Large intestine (tissue), 3 donors: Measurements from ENCODE around the gene NFIB. TPM values are rescaled to one million over a fixed set of nuclear protein-coding genes. Genes with fewer than 3 reads are reported as not detected.

Experiments
- DNase-seq, 2 donors: peaks; one replicate each; pipeline versions ENCODE4 v3.0.0 to v3.0.0-alpha.2; 2013
- H3K27ac ChIP-seq: one replicate; pipeline ENCODE4 v1.5.1; 2013; ENCODE audit warnings: low read length
- H3K27me3 ChIP-seq: 2 replicates; pipeline ENCODE4 v1.6.1; 2013; ENCODE audit warnings: low read length; ENCODE audit not compliant: control insufficient read depth, insufficient read depth
- H3K36me3 ChIP-seq: 2 replicates; pipeline ENCODE4 v1.6.1; 2013; ENCODE audit warnings: low read length; ENCODE audit not compliant: control insufficient read depth, insufficient read depth
- H3K4me1 ChIP-seq: one replicate; pipeline ENCODE4 v1.6.1; 2013; ENCODE audit warnings: low read length; ENCODE audit not compliant: control insufficient read depth, insufficient read depth
- H3K4me3 ChIP-seq: one replicate; pipeline ENCODE4 v1.5.1; 2013; ENCODE audit warnings: low read length
- H3K9me3 ChIP-seq: one replicate; pipeline ENCODE4 v1.6.1; 2013; ENCODE audit warnings: mild to moderate bottlenecking, low read depth, low read length, moderate library complexity; ENCODE audit not compliant: control insufficient read depth
- WGBS: methylation state at CpG from one replicate; pipeline ENCODE4 v1.1.5; 2013; ENCODE audit warnings: low lambda C conversion rate; ENCODE audit not compliant: insufficient coverage; 5-methylcytosine and 5-hydroxymethylcytosine counted together
- polyA plus RNA-seq: library from polyadenylated mRNA; unstranded; fragments of 120-200 nt; gene quantifications from one replicate; pipeline ENCODE4 v1.2.1, GENCODE V29; 2013

Gene NFIB
- polyA plus RNA-seq, 1 donor = 16.6 TPM

DNA sequence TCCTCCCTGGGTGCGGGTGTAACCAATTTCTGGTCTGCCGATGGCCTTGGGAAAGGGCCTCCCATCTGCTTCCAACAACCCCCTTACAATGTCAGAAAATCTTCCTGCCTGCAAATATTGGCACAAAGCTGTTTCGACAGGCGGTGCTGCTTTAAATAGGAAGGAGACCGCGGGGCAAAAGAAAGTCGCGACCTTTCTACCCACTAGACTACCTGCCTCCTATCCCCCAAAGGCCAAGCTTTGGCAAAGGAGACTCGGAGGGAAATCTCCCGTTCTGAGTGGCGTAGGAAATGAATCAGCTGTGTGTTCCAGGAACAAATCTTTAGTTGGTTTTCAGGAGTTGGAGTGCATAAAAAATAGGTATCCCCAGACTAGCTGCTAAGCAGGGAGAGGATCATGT lies 36.8 kb upstream of the NFIB start:
- peaks cover 17% of the 10 kb centered on the region for H3K4me1 ChIP-seq
- peaks cover 80% of the 10 kb centered on the region for H3K27me3 ChIP-seq
- no CpG with 5 or more reads among the region's 11 CpGs for WGBS
- H3K4me3 ChIP-seq = no peak overlapping the region
- peaks cover 5% of the 10 kb centered on the region for H3K9me3 ChIP-seq
- DNase-seq = no peak
- H3K36me3 ChIP-seq = no peaks in the 10 kb centered on the region
- no peak overlapping the region for H3K27ac ChIP-seq

DNA sequence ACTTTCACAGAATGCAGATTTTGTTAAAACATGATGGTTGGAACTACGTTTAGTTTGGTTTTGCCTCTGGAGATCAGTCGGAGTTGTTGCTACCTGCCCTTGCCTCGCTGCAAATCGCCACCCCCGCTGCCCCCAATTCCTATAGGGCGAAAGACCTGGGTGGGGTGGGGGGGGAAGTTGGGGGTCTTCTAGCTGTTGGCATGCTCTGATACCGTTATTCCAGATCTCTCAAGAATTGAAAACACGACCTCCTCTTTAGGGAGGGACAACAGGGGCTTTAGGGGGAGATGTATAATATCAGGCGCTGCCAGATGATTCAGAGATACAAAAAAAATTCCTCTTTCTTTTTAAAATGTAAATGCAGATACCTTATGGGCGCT lies 36.4 kb upstream of the NFIB start:
- Histone ChIP-seq H3K4me1 (peaks cover 17% of the 10 kb centered on the region), H3K36me3 (no peaks in the 10 kb centered on the region), H3K4me3 (no peak overlapping the region), H3K27me3 (peaks cover 84% of the 10 kb centered on the region), H3K9me3 (peaks cover 5% of the 10 kb centered on the region), H3K27ac (no peak overlapping the region)
- no CpG with 5 or more reads among the region's 10 CpGs for WGBS
- DNase-seq = no peak

DNA sequence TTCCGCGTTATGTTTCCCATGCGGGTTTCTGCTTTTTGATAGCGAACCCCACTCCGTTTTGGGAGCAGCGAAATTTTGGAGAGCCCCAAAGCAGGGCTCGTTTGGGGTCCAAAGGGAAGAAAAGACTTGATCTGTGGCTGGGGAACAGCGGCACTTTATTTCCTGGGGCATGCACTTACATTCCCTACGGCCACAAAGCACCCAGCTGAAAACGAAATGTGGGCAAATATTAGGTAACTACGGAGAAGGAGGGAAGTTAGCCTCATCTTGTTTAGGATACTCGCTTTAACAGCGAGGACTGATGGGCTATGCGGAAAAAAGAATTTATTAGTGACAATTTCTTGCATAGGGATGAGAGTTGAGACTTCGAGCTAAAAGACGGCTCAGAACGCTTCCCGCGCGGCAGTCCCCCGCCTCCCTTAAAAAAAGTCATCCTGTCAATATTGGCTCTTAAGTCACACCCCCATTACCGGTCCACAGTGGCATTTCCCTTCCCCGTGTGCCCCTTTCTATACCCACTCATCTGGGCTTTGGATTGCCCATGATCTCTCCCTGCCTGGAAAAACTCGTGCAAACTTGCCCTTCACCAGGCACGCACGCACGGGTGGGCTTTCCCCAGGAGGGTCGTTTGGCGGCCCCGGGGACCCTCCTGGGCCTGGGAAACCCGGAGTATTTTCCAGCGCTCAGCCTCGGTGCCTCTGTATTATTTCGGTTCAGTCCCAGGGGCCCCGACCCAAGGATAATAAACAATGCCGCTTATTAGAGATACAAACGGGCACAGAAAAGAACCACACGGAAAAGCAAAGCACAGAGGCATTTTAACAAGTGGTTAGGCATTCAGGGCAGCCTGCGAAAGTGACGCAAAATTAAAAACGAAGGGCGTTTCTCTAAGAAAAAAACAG lies 35.8 kb upstream of the NFIB start:
- peaks cover 5% of the 10 kb centered on the region for H3K9me3 ChIP-seq
- H3K4me3 ChIP-seq = no peak overlapping the region
- H3K27ac ChIP-seq = no peak overlapping the region
- no peak for DNase-seq
- peaks cover 86% of the 10 kb centered on the region for H3K27me3 ChIP-seq
- 5% methylated on average over 4 of the region's 42 CpGs for WGBS
- no peaks in the 10 kb centered on the region for H3K36me3 ChIP-seq
- H3K4me1 ChIP-seq = peaks cover 17% of the 10 kb centered on the region

DNA sequence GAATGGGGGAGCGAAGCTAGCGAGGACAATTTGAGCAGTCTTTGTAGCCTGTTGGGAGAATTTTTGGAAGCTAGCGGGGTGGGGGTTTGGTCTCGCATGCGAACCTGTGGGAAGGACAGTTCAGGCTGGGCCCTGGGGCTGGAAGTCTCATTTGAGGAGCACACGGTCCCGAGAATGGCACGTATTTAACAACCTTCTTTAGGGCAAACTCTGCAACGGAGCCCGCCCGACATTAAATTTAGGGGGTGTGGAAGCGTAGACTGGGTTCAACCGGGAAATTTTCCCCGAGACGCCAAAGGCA lies 35.2 kb upstream of the NFIB start:
- DNase-seq = no peak
- Histone ChIP-seq H3K9me3 (peaks cover 5% of the 10 kb centered on the region), H3K36me3 (no peaks in the 10 kb centered on the region), H3K27ac (no peak overlapping the region), H3K4me1 (peaks cover 17% of the 10 kb centered on the region), H3K27me3 (peaks cover 92% of the 10 kb centered on the region), H3K4me3 (peak overlapping the region; percentile 6)
- WGBS = no CpG with 5 or more reads among the region's 15 CpGs

DNA sequence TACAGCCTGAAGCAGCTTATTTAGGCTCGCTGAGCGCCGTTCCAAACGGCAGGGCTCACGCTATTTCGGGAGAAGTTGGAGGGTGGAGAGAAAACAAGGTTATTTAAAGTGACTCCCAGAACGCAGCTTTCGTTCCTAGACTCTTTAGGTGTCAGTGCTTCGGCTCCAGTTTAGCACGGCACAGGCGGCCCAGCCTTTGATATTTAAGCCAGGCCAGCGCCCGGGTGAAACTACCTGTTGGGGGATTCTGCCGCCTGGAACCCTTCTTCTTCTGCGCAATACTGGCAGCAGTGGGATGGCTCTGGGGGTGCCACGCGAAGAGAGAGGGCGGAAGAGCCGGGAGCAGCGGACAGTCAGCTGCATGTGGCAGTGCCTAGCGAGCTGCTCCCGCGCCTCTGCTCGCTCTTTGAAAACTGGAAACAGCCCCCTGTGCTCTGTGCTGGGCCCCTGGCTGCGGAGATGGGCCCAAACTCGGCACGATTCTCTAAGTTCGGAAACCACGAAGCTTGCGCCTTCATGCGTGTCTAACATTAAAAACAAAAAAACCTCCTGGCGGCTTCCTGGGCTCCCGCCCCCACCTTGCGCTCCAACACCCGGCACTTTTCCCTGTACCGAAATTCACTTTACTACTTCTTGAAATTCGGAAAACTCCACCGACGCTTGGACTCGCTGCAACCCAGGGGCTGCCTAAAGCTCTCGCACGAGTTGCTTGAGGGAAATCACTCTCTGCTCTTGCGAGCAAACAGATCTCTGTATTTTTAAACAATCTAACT lies 34.6 kb upstream of the NFIB start:
- peak in 1 of 2 donors; percentile 43 for DNase-seq
- Histone ChIP-seq H3K36me3 (no peaks in the 10 kb centered on the region), H3K4me3 (peak overlapping the region; percentile 6), H3K27ac (no peak overlapping the region), H3K9me3 (peaks cover 5% of the 10 kb centered on the region), H3K27me3 (peaks cover 95% of the 10 kb centered on the region), H3K4me1 (peaks cover 17% of the 10 kb centered on the region)
- no CpG with 5 or more reads among the region's 43 CpGs for WGBS

DNA sequence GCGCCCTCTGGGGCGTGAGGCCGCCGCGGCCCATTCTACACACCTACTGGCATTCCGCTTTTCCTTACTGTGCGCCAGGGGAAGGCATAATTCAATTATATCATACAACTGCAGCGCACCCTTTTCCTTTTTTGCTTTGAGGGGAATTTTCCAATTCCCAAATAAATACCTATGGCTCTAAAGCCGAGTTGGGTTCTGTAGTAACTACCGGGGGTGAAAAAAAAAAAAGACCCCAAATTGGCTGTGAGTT lies 34.1 kb upstream of the NFIB start:
- Histone ChIP-seq H3K4me1 (peaks cover 17% of the 10 kb centered on the region), H3K27me3 (peaks cover 99% of the 10 kb centered on the region), H3K36me3 (no peaks in the 10 kb centered on the region), H3K27ac (no peak overlapping the region), H3K4me3 (peak overlapping the region; percentile 22), H3K9me3 (peaks cover 5% of the 10 kb centered on the region)
- peak in 1 of 2 donors; percentile 16 for DNase-seq
- no CpG with 5 or more reads among the region's 10 CpGs for WGBS

DNA sequence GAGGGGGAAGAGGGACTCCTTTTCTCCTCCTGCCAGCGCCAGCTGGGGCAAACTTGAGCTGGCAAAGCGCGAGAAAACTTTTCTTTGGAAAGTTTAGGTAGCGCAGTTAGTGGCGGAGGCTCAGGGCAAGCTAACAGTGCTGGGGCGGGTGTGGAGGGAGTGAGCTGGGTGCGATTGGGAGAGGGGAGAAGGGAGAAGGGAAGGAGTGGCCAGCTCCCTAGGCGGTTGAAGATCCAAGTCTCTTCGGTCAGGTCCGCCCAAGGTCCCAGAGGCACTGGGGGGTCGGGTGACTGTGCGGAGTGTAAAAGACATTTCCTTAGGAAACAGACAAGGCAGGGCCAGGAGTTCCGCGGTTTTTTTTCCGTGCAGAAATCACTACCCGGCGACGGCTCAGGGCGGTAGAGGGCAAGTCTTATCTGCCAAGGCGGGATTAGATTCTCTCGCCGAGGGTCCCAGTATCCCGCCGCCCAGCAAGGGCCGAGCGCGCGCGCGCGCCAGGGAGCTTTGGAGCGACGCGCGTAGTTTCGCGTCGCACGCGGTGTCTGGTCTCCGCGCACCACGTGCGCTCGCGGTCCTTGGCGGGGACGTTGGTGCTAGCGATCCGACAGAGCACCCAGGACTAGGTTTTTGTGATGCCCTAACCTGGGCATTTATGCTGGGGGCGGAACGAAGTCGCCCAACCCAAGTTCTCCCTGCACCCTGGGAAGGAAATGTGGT lies 33.6 kb upstream of the NFIB start:
- WGBS = no CpG with 5 or more reads among the region's 53 CpGs
- Histone ChIP-seq H3K27ac (no peak overlapping the region), H3K4me3 (peak overlapping the region; percentile 22), H3K27me3 (peaks cover 99% of the 10 kb centered on the region), H3K36me3 (no peaks in the 10 kb centered on the region), H3K4me1 (peaks cover 17% of the 10 kb centered on the region), H3K9me3 (peaks cover 5% of the 10 kb centered on the region)
- peak in 1 of 2 donors; percentile 51 for DNase-seq

DNA sequence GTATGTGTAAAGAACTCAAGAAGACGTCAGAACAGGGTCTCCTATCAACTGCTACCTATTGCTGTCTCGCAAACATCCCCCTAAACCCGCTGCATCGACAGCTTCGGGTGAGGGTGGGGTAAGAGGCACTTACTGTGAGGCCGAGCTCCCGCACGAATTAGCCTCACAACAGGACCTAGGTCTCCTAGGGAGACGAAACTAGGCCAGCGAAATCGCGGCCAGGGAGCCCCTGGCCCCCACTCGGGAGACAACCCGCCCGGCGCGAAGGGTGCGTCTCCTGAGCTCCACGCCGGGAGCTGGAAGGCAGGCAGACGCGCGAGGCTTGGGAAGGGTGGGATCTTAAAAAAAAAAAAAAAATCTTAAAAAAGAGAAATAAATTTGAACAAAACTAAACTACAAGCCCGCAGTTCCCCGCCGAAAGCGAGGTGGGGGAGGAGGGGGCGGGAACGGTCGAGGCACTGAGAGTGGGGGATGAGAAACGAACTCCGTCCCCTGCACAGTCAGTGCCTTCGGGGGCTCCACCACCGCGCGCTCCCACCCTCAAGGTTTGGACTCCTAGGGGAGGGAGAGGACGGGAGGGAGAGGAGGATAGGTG lies 33.0 kb upstream of the NFIB start:
- 0% methylated on average over 5 of the region's 37 CpGs for WGBS
- peaks cover 5% of the 10 kb centered on the region for H3K9me3 ChIP-seq
- H3K36me3 ChIP-seq = no peaks in the 10 kb centered on the region
- H3K27me3 ChIP-seq = peaks cover 100% of the 10 kb centered on the region
- no peak for DNase-seq
- H3K4me1 ChIP-seq = peaks cover 17% of the 10 kb centered on the region
- no peak overlapping the region for H3K27ac ChIP-seq
- H3K4me3 ChIP-seq = peak overlapping the region; percentile 22

DNA sequence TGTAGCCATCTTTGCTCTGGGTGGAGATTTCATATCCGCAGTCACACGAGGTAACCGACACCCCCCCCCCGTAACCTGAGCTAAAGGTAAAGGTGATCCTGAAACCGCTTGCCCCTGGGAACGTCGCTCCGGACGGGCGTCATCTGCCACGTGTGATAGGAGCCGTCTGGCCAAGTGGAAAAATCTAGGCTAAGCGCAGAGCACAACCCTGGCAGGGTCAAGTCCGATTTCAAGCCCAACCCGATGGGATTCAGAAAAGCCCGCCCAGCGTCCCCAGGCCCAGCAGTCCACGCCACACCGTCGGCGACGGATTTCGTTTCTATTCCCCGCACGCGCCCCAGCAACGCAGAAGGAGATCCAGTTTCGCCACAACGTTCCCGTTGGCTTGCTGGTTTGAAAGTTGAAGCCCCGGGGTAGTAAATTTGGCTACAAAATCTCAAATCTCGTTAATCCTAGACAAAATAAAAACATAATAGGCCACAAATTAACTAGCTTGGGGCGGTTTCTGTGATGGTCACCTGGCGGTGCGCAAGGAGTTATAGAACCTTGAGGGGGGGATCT lies 32.4 kb upstream of the NFIB start:
- DNase-seq = peak in 1 of 2 donors; percentile 40
- Histone ChIP-seq H3K27ac (no peak overlapping the region), H3K9me3 (peaks cover 5% of the 10 kb centered on the region), H3K36me3 (no peaks in the 10 kb centered on the region), H3K27me3 (peaks cover 100% of the 10 kb centered on the region), H3K4me3 (no peak overlapping the region), H3K4me1 (peaks cover 17% of the 10 kb centered on the region)
- 0% methylated on average over 2 of the region's 35 CpGs for WGBS
